ENCODE data around the gene COL11A2. TPM values are rescaled to one million over a fixed set of nuclear protein-coding genes. Genes with fewer than 3 reads are reported as not detected.
"Not testable (repeated sequence)": the region's sequence is repeated elsewhere in the genome, so short reads cannot be mapped to it uniquely, and the experiment has no call there.

COL11A2 gene
- total RNA-seq, 4 donors from 2014 or later = 0.16 to 0.30 (median 0.28) TPM

DNA sequence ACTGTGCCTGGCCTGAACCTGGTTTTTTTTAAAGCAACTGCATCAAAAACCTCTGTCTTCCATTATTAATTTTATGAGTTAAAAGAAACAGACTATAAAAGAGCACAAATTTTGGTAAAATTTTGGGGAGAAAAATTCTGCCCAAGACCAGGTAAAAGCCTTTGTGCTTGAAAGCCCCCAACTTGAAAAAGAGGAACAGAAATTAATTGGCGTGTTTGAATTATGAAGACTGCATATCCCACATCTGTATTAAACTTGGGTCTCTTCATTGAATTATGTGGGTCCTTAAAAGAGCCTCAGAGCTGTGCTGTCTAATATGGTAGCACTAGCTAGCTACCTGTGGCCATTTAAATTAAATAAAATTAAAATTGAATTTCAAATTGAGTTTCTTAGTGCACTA is 41.2 kb downstream of the COL11A2 start:
- no peak overlapping the region for H3K4me3 ChIP-seq (ENCODE audit: low read depth, poor library complexity, severe bottlenecking)
- WGBS, 2 donors = 86 to 92% methylated on average over 1 of the region's 1 CpG
- DNase-seq (ENCODE audit: low spot score in 2 of 2) = no peak
- TF ChIP-seq CTCF (IDR thresholded peaks at IDR 0.05) (no peak), POLR2A (IDR thresholded peaks at IDR 0.05) (no peak)
- intact Hi-C loops (cut with DNase I; ENCODE audit: low total_unique reads) = no loop called here

GRCh38 chr6:33150560-33150959 is 41.7 kb downstream of the COL11A2 start:
- DNase-seq (ENCODE audit: low spot score in 2 of 2); intact Hi-C loops (cut with DNase I; ENCODE audit: low total_unique reads); H3K4me3 ChIP-seq (ENCODE audit: low read depth, poor library complexity, severe bottlenecking): not testable (repeated sequence)
- 95 to 96% methylated on average over 3 of the region's 3 CpGs for WGBS, 2 donors

GRCh38 chr6:33147807-33148666 is 44.2 kb downstream of the COL11A2 start:
- DNase-seq (ENCODE audit: low spot score in 2 of 2) = no peak
- WGBS, 2 donors = 42% methylated on average over 8 of the region's 8 CpGs
- intact Hi-C loops (cut with DNase I; ENCODE audit: low total_unique reads) = loop anchor here (10.0 kb wide), 1 partner anchor 133 kb away; no protein-coding TSS in a partner anchor

DNA sequence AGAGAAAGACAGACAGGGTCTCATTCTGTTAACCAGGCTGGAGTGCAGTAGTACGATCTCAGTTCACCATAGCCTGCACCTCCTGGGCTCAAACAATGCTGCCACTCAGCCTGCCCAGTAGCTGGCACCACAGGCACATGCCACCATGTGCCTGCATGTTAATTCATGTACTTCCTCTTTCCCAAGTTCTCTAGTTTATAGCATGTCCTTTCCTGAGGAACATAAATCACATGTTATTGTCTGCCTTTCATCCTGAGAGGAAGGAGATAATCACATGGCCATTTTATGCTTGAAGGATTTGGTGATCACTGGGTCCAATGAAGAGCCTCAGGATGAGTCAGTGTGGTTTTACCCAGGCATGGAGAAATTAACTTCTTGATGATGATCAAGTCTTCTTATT is 47.9 kb downstream of the COL11A2 start:
- no peak overlapping the region for H3K4me3 ChIP-seq (ENCODE audit: low read depth, poor library complexity, severe bottlenecking)
- intact Hi-C loops (cut with DNase I; ENCODE audit: low total_unique reads) = loop anchor here (10.0 kb wide), 1 partner anchor 130 kb away; no protein-coding TSS in a partner anchor
- 0 to 14% methylated on average over 1 of the region's 1 CpG for WGBS, 2 donors
- peak in 1 of 2 donors; percentile 36 for DNase-seq (ENCODE audit: low spot score in 2 of 2)
- TF ChIP-seq CTCF (IDR thresholded peaks at IDR 0.05) (no peak), POLR2A (IDR thresholded peaks at IDR 0.05) (no peak)

More at GRCh38 chr6:33147807-33148666, 44.2 kb downstream of the COL11A2 start:
- H3K4me3 ChIP-seq (ENCODE audit: low read depth, poor library complexity, severe bottlenecking) = no peak overlapping the region
- TF ChIP-seq CTCF (IDR thresholded peaks at IDR 0.05) (no peak), POLR2A (IDR thresholded peaks at IDR 0.05) (no peak)

DNA sequence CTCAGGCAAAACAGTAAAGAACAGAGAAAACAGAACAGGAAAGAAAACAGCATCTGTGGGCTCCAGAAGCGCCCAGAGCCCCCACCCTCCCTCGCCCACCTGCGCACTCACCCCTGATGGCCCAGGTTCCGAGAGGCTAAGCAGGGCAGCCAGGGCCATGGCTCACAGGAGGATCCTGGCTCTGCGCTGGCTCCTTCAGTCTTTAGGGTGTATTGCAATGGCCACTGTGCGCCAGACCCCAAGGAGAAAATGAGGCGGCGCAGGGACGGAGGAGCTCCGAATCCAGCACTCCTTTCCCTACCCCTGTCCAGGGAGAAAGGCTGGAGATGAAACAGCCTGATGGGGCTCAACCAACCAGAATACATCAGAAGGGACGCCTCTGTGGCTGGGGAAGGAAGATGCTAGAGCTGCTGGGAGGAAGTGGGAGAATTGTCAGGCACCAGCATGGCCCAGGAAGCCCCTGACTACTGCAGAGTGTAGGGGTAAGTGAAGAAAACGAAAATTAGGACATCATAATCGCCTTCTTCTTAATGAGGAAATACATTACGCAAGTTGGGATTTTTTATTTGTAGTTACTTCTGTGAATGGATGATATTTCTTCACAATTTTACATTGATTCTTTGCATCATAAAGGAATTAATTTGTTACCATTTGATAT is 49.0 kb downstream of the COL11A2 start:
- H3K4me3 ChIP-seq (ENCODE audit: low read depth, poor library complexity, severe bottlenecking) = no peak overlapping the region
- WGBS, 2 donors = 69 to 75% methylated on average over 14 of the region's 14 CpGs
- TF ChIP-seq CTCF (IDR thresholded peaks at IDR 0.05) = no peak
- no peak for TF ChIP-seq POLR2A (IDR thresholded peaks at IDR 0.05)
- intact Hi-C loops (cut with DNase I; ENCODE audit: low total_unique reads) = loop anchor here (10.0 kb wide), 1 partner anchor 128 kb away; no protein-coding TSS in a partner anchor
- DNase-seq (ENCODE audit: low spot score in 2 of 2) = no peak

GRCh38 chr6:33142501-33143070 is 49.7 kb downstream of the COL11A2 start:
- intact Hi-C loops (cut with DNase I; ENCODE audit: low total_unique reads) = loop anchor here (10.0 kb wide), 1 partner anchor 128 kb away; no protein-coding TSS in a partner anchor
- DNase-seq (ENCODE audit: low spot score in 2 of 2) = no peak
- 58% methylated on average over 5 of the region's 5 CpGs for WGBS, 2 donors
- no peak overlapping the region for H3K4me3 ChIP-seq (ENCODE audit: low read depth, poor library complexity, severe bottlenecking)
- TF ChIP-seq CTCF (IDR thresholded peaks at IDR 0.05) (no peak), POLR2A (IDR thresholded peaks at IDR 0.05) (no peak)

Data from lower leg skin (tissue), 4 donors.